HepG2 (cell line): ENCODE data around the gene DAB2IP. TPM values are rescaled to one million over a fixed set of nuclear protein-coding genes. Genes with fewer than 3 reads are reported as not detected.

Source experiments
- CREM ChIP-seq, 2 experiments: sonication (generic) in 1 of 2; formaldehyde crosslinking in 1 of 2; IDR thresholded peaks; 2 replicates each; pipeline versions ENCODE4 v1.4.0 to v1.6.1; 2016 to 2020; ENCODE audit warnings: antibody characterized with exemption in 1 of 2, mild to moderate bottlenecking in 1 of 2, missing genetic modification reagents in 1 of 2
- FLYWCH1 ChIP-seq: sonication (generic); formaldehyde crosslinking; IDR thresholded peaks from 2 replicates; pipeline ENCODE4 v1.8.1; 2023; ENCODE audit warnings: mild to moderate bottlenecking, missing genetic modification reagents
- JUN ChIP-seq: sonication (generic); formaldehyde crosslinking; IDR thresholded peaks from 2 replicates; pipeline ENCODE4 v1.4.0; 2020; ENCODE audit warnings: mild to moderate bottlenecking, missing genetic modification reagents
- KDM4B ChIP-seq: sonication (generic); formaldehyde crosslinking; IDR thresholded peaks from 2 replicates; pipeline ENCODE4 v1.4.0; 2020; ENCODE audit warnings: missing genetic modification reagents
- MED8 ChIP-seq: sonication (generic); formaldehyde crosslinking; IDR thresholded peaks from 2 replicates; pipeline ENCODE4 v1.8.1; 2023; ENCODE audit warnings: mild to moderate bottlenecking, missing genetic modification reagents; ENCODE audit not compliant: insufficient replicate concordance
- NBN ChIP-seq: fragments of 450-650 bp; conservative IDR thresholded peaks from 2 replicates; pipeline ENCODE4 v1.6.1; 2017
- NFYB ChIP-seq: sonication (generic); formaldehyde crosslinking; IDR thresholded peaks from 2 replicates; pipeline ENCODE4 v1.4.0; 2020; ENCODE audit warnings: missing genetic modification reagents
- NONO ChIP-seq, 2 experiments: fragments of 450-650 bp in 1 of 2; sonication (generic) in 1 of 2; formaldehyde crosslinking in 1 of 2; IDR thresholded peaks in 1 of 2; conservative IDR thresholded peaks in 1 of 2; 2 replicates each; pipeline versions ENCODE4 v1.6.1 to v1.8.0; 2017 to 2022; ENCODE audit warnings: mild to moderate bottlenecking in 1 of 2, missing genetic modification reagents in 1 of 2, moderate library complexity in 1 of 2
- POLR2A ChIP-seq, 2 experiments: IDR thresholded peaks; 2 replicates each; pipeline ENCODE4 v1.6.1; 2011; ENCODE audit warnings: low read depth in 2 of 2, low read length in 2 of 2, mild to moderate bottlenecking in 1 of 2, moderate library complexity in 1 of 2; ENCODE audit not compliant: insufficient read depth in 1 of 2
- PRMT3 ChIP-seq: sonication (generic); formaldehyde crosslinking; IDR thresholded peaks from 2 replicates; pipeline ENCODE4 v1.8.1; 2022; ENCODE audit warnings: low read depth, mild to moderate bottlenecking, moderate library complexity, missing genetic modification reagents, borderline replicate concordance
- RFX3 ChIP-seq: IDR thresholded peaks from 2 replicates; pipeline ENCODE4 v1.6.1; 2016; ENCODE audit warnings: missing biosample characterization, missing genetic modification reagents
- SIN3A ChIP-seq: IDR thresholded peaks from 2 replicates; pipeline ENCODE4 v1.6.1; 2011; ENCODE audit warnings: low read depth, mild to moderate bottlenecking, control low read depth, low read length, borderline replicate concordance
- SIX1 ChIP-seq: sonication (generic); formaldehyde crosslinking; IDR thresholded peaks from 2 replicates; pipeline ENCODE4 v1.4.0; 2020; ENCODE audit warnings: missing genetic modification reagents, borderline replicate concordance
- SMC3 ChIP-seq: IDR thresholded peaks from 2 replicates; pipeline ENCODE4 v1.6.1; 2011; ENCODE audit warnings: low read length, improper control_type of control experiment
- ZFP37 ChIP-seq: sonication (generic); formaldehyde crosslinking; IDR thresholded peaks from 2 replicates; pipeline ENCODE4 v1.4.0; 2020; ENCODE audit warnings: missing genetic modification reagents, borderline replicate concordance
- ZNF549 ChIP-seq: sonication (generic); formaldehyde crosslinking; IDR thresholded peaks from 2 replicates; pipeline ENCODE4 v1.5.0; 2020; ENCODE audit warnings: missing genetic modification reagents
- ZNF557 ChIP-seq: sonication (generic); formaldehyde crosslinking; IDR thresholded peaks from 2 replicates; pipeline ENCODE4 v1.4.0; 2020; ENCODE audit warnings: missing genetic modification reagents
- ZNF562 ChIP-seq: sonication (generic); formaldehyde crosslinking; IDR thresholded peaks from 2 replicates; pipeline ENCODE4 v1.8.0; 2022; ENCODE audit warnings: missing genetic modification reagents, borderline replicate concordance
- ZNF616 ChIP-seq: sonication (generic); formaldehyde crosslinking; IDR thresholded peaks from 2 replicates; pipeline ENCODE4 v1.5.0; 2020; ENCODE audit warnings: low read depth, mild to moderate bottlenecking, missing genetic modification reagents
- ZNF670 ChIP-seq: sonication (generic); formaldehyde crosslinking; IDR thresholded peaks from 2 replicates; pipeline ENCODE4 v1.8.0; 2022; ENCODE audit warnings: mild to moderate bottlenecking, missing genetic modification reagents, borderline replicate concordance
- polyA plus RNA-seq, 8 experiments: library from polyadenylated mRNA; depleted of rRNA in 3 of 8; stranded (reverse) in 7 of 8; unstranded in 1 of 8; fragments of >200 nt; fragmentation: Illumina TruSeq in 4 of 8; extraction: Trizol in 4 of 8; gene quantifications; 2 replicates each; pipeline versions ENCODE4 v1.2.1 to v1.2.3, GENCODE V29; 2011 to 2016; ENCODE audit warnings: low read depth in 4 of 8, missing spikeins in 1 of 8, mixed read lengths in 1 of 8; ENCODE audit not compliant: insufficient read depth in 1 of 8
- total RNA-seq, 5 experiments: library from RNA; depleted of rRNA; stranded (reverse); fragments of >200 nt; fragmentation: Illumina TruSeq; extraction: Trizol; gene quantifications; 2 replicates each; pipeline ENCODE4 v1.2.3, GENCODE V29; 2016; ENCODE audit warnings: low read depth in 1 of 5
- TF ChIP-seq, protein P1 (sequence below): sonication (generic); formaldehyde crosslinking; conservative IDR thresholded peaks from 2 replicates; pipeline ENCODE4 v1.4.0; 2020; ENCODE audit warnings: missing genetic modification reagents
- TF ChIP-seq, protein P2 (sequence below): sonication (generic); formaldehyde crosslinking; conservative IDR thresholded peaks from 2 replicates; pipeline ENCODE4 v1.4.0; 2020; ENCODE audit warnings: mild to moderate bottlenecking, missing genetic modification reagents, moderate library complexity
- TF ChIP-seq, protein P3 (sequence below), 2 experiments: IDR thresholded peaks; 2 replicates each; pipeline ENCODE4 v1.6.1; 2011 to 2012; ENCODE audit warnings: low read length in 2 of 2, borderline replicate concordance in 1 of 2, low read depth in 1 of 2, mild to moderate bottlenecking in 1 of 2, moderate library complexity in 1 of 2

The DAB2IP gene
- total and polyA plus RNA-seq, 2 of the 13 experiments (the other 11 are each of a cell fraction or from before 2014, with no cell fraction given) = 25.3 to 37.9 TPM

DNA sequence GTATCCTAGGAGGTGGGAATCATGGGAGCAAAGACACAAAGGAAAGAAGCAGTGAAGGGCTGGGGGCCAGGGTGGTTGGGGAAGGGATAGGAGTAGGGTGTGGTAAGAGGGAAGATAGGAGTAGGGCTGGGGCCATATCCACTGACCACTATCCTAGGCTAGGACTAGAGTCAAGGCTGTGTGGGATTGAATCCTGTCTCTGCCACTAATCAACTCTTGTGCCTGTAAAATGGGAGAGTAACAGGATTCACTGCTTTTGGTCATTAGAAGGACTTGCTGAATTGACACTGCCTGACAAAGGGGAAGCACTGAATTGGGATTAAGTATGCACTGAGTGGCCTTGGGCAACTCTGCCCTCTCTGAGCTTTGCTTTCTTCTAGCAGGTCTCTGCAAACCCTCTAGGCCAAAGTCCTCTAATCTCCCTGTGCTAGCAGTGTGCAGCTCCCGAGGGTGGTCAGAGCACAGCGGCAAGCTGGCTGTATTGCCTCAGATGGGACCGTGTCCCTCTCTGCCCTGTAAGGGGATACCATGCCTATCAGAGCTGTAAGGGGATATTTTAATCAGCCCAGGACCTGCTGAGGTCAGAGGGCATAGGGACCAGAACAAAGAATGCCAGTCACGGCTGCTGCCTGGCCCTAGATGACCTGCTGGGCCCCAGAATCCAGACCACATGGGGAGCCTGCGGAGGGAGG is 12.4 kb upstream of the DAB2IP start (continued):
- TF ChIP-seq, protein P1, sequence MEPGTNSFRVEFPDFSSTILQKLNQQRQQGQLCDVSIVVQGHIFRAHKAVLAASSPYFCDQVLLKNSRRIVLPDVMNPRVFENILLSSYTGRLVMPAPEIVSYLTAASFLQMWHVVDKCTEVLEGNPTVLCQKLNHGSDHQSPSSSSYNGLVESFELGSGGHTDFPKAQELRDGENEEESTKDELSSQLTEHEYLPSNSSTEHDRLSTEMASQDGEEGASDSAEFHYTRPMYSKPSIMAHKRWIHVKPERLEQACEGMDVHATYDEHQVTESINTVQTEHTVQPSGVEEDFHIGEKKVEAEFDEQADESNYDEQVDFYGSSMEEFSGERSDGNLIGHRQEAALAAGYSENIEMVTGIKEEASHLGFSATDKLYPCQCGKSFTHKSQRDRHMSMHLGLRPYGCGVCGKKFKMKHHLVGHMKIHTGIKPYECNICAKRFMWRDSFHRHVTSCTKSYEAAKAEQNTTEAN (CRISPR knock-in tag) = no peak
- peak; percentile 91 for TF ChIP-seq ZNF549 (CRISPR knock-in tag)
- no peak for TF ChIP-seq ZNF616
- TF ChIP-seq, protein P2, sequence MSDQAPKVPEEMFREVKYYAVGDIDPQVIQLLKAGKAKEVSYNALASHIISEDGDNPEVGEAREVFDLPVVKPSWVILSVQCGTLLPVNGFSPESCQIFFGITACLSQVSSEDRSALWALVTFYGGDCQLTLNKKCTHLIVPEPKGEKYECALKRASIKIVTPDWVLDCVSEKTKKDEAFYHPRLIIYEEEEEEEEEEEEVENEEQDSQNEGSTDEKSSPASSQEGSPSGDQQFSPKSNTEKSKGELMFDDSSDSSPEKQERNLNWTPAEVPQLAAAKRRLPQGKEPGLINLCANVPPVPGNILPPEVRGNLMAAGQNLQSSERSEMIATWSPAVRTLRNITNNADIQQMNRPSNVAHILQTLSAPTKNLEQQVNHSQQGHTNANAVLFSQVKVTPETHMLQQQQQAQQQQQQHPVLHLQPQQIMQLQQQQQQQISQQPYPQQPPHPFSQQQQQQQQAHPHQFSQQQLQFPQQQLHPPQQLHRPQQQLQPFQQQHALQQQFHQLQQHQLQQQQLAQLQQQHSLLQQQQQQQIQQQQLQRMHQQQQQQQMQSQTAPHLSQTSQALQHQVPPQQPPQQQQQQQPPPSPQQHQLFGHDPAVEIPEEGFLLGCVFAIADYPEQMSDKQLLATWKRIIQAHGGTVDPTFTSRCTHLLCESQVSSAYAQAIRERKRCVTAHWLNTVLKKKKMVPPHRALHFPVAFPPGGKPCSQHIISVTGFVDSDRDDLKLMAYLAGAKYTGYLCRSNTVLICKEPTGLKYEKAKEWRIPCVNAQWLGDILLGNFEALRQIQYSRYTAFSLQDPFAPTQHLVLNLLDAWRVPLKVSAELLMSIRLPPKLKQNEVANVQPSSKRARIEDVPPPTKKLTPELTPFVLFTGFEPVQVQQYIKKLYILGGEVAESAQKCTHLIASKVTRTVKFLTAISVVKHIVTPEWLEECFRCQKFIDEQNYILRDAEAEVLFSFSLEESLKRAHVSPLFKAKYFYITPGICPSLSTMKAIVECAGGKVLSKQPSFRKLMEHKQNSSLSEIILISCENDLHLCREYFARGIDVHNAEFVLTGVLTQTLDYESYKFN = peak; percentile 23; the same call in 1 of the 2 replicates
- no peak for TF ChIP-seq KDM4B (CRISPR knock-in tag)
- no peak for TF ChIP-seq CREM (IDR thresholded peaks at IDR 0.05)
- TF ChIP-seq CREM (CRISPR knock-in tag; IDR thresholded peaks at IDR 0.05) = no peak
- no peak for TF ChIP-seq MED8
- no peak for TF ChIP-seq ZNF557 (CRISPR knock-in tag)
- no peak for TF ChIP-seq RFX3
- no peak for TF ChIP-seq SIX1 (CRISPR knock-in tag)
- no peak for TF ChIP-seq NBN
- no peak for TF ChIP-seq POLR2A (IDR thresholded peaks at IDR 0.05; ENCODE audit: insufficient read depth in 1 of 2, low read depth in 2 of 2, low read length in 2 of 2)
- no peak for TF ChIP-seq ZFP37 (CRISPR knock-in tag)
- TF ChIP-seq SIN3A = no peak
- TF ChIP-seq NFYB (CRISPR knock-in tag) = no peak
- TF ChIP-seq NONO (IDR thresholded peaks at IDR 0.05) = no peak
- no peak for TF ChIP-seq NONO (CRISPR knock-in tag; conservative IDR thresholded peaks at IDR 0.05)
- TF ChIP-seq ZNF670 (CRISPR knock-in tag) = no peak
- TF ChIP-seq JUN (CRISPR knock-in tag) = no peak
- no peak for TF ChIP-seq ZNF562 (CRISPR knock-in tag)
- TF ChIP-seq, protein P3, sequence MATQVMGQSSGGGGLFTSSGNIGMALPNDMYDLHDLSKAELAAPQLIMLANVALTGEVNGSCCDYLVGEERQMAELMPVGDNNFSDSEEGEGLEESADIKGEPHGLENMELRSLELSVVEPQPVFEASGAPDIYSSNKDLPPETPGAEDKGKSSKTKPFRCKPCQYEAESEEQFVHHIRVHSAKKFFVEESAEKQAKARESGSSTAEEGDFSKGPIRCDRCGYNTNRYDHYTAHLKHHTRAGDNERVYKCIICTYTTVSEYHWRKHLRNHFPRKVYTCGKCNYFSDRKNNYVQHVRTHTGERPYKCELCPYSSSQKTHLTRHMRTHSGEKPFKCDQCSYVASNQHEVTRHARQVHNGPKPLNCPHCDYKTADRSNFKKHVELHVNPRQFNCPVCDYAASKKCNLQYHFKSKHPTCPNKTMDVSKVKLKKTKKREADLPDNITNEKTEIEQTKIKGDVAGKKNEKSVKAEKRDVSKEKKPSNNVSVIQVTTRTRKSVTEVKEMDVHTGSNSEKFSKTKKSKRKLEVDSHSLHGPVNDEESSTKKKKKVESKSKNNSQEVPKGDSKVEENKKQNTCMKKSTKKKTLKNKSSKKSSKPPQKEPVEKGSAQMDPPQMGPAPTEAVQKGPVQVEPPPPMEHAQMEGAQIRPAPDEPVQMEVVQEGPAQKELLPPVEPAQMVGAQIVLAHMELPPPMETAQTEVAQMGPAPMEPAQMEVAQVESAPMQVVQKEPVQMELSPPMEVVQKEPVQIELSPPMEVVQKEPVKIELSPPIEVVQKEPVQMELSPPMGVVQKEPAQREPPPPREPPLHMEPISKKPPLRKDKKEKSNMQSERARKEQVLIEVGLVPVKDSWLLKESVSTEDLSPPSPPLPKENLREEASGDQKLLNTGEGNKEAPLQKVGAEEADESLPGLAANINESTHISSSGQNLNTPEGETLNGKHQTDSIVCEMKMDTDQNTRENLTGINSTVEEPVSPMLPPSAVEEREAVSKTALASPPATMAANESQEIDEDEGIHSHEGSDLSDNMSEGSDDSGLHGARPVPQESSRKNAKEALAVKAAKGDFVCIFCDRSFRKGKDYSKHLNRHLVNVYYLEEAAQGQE (IDR thresholded peaks at IDR 0.05; ENCODE audit: borderline replicate concordance in 1 of 2, low read depth in 1 of 2, low read length in 2 of 2) = no peak
- TF ChIP-seq FLYWCH1 (CRISPR knock-in tag) = no peak
- no peak for TF ChIP-seq PRMT3 (CRISPR knock-in tag)
- no peak for TF ChIP-seq SMC3
